NCI-H2081 (cell line): ENCODE measurements around the gene ASTL.
A peak's percentile ranks its signal among the peaks of the same experiment; 100 is the strongest.
"Not testable (repeated sequence)": the region's sequence is repeated elsewhere in the genome, so short reads cannot be mapped to it uniquely, and the experiment has no call there.

Experiments
- DNase-seq, 2 experiments: peaks; one replicate each; lab custom pipeline; 2025; lab: John Stamatoyannopoulos, UW

ASTL gene

GRCh38 chr2:96098900-96099590, 39.3 kb downstream of the ASTL start:
- DNase-seq, result no peak

DNA sequence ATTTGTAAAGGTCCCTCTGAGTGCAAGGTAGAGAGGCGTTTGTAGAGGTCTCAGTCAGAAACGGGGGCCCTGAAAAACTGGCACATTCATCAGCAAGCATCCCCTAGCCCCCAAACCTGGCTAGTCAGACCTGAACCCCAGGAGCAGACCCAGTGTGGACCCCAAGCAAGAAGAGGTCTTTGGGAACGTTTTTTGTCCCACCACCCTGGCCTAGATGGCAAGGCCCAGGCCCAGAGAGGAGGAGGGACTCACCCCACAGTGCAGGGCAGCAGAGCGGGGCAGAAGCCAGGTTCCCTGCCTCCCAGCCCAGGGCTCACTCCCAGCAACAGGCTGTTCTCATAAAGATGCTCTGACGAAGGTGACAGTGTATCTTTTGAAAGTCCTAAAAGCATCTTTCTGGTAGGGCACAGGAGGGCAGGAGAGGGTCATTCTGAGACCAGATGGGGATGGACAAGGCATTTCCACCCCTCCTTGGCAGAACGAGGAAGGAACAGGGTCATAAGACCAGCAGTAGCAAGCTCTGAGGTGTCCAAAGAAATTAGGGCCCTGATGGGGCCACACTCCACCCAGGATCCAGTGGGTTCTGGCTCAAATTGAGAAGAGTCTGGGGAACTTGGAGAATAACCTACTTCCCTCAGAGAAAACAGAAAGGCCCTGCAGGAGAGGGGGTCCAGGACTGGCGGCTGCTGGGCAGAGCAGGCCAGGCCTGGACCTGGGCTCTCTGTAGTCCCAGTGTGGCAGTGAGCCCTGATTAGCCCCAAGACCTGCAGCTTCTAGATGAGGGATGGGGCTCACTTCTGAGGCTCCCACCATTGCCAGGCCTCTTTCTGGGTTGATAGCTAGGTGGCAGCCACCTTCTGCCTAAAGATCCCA, 40.1 kb downstream of the ASTL start:
- DNase-seq, result no peak

DNA sequence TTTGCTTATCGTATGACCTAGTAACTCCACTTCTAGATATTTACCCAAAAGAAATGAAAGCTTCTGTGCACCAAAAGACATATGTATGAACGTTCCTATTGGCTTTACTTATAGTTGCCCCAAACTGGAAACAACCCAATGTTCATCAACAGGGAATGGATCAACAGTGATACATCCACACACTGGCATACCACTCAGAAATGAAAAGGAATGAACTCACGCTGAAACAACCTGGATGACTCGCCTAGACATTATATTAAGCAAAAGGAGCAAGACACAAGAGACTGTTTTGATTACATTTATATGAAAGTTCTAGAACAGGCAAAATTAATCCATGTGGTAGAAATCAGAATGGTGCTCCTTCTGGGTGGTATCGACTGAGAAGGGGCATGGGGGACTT, 40.9 kb downstream of the ASTL start:
- DNase-seq, result no peak

DNA sequence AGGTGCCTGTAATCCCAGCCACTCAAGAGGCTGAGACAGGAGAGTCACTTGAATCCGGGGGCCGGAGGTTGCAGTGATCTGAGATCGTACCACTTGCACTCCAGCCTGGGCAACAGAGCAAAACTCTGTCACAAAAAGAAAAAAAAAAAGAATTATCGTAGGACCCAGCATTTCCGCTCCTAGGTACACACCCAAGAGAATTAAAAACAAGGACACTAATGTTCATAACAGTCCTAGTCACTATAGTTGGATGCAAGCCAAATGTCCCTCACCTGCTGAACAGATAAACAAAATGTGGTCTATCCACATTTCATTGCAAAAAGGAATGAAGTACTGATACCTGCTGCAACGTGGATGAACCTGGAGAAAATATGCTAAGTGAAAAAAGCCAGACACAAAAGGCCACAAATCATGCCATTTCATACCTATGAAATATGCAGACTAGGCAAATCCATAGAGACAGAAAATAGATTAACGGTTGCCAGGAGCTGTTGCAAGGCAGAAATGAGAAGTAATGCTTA, 43.1 kb downstream of the ASTL start:
- DNase-seq, result peak in 1 of 2 experiments; percentile 41

- DNase-seq, result no peak
Observed at GRCh38 chr2:96093528-96093927, 44.8 kb downstream of the ASTL start.

DNA sequence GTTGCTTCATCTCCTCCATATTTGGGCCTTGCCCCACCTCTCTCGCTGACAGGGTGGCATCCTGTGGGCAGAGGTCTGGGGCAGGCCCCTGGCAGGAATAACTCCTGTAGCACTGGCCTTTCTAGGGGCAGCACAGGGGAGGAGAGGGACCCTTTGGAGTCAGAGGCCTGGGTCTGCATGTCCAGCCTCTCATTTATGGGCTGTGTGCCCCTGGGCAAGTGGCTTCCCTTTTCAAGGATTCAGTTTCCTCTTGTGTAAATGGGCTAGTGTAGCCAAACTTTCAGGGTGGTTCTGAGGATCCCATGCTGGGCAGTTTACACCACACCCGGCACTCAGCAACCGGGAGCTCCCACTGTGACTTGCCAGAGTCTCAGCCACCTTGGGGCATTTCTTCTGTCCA, 45.4 kb downstream of the ASTL start:
- no peak for DNase-seq

- no peak for DNase-seq
Observed at GRCh38 chr2:96092573-96092877, 45.8 kb downstream of the ASTL start.

- DNase-seq, result peak; percentile 5 to 7
Observed at GRCh38 chr2:96091711-96092572, 46.4 kb downstream of the ASTL start.

- no peak for DNase-seq
Observed at GRCh38 chr2:96091141-96091710, 47.1 kb downstream of the ASTL start.

GRCh38 chr2:96090196-96090926, 47.9 kb downstream of the ASTL start:
- no peak for DNase-seq

DNA sequence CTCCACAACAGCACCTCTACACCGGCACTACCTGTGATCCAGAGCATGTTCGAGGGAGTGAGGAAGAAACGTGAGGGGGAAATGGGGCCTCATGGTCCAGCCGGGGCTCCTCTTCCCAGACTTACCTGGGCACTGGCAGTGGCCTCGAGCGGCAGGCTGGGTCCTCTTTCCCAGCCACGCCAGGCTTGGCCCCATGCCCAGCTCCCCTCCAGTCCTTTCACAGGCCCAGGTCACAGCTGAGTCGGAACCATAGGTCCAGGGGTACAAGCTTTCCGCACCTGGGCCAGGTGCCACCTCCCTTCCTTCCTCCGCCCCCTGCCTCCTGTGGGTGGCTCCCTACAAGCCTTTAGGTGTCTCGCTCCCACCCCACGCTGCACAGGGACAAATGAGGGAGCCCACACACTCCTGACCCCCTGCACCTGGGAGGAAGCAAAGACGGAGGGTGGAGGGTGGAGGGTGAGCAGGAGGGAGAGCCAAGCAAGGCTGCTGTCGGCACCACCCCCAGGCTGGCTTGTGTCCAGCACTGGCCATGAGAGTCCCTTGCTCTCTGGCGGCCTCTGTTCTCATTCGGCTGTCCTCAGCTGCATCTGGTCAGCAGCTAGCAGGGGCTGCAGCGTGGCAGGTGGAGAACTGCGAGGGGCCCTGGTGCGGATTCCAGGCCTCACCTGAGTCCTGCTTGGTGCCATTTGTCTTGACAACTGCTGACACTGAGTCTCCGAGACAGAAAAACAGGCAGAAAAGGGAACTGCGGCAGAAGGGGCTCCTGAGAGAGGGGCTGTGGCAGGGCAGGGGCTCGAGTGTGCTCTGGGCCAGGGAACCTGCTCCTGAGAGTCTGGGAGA, 48.7 kb downstream of the ASTL start:
- DNase-seq, result no peak

DNA sequence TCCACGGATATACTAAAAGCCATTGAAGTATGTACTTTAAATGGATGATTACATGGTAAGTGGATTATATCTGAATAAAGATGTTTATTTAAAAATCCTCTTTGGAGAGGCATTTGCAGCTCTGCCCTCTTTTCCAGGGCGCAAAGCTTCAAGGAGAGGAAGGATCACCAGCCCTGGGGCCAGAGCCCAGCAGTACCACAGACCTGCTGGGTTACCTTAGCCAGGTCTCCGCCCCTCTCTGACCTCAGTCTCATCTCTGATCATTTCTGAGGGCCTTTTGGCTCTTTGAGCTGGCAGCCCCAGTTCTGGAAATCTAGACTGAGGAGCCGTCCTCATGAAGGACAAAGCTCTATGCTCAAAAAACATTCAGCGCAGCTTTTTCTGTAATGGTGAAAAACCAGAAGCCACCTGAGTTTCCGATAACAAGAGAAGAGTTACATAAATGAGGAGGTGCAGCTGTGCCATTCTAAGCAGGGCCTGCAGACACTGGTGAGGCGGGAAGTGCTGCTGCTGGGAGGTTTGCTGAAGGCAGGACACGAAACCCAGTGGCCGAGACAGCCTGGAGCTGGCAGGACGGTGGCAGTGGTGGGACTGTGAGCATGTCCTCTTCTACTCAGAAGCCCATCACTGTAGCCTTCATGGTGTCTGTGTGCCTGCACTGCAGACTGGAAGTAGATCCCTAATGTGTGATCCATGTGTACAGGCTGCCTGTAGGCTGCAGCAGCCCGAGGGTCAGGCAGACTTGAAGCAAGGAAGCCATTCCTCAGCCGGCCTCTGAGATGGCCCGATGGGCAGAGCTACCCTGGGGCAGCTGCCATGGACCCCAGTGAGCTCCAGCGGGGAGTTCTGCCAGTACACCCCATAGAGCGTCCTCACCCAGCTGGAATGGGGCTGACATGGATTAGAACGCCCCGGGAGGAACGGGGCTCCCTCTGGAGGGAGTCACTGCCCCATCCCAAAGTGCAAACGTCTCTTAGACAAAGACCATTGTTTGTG, 49.7 kb downstream of the ASTL start:
- no peak for DNase-seq

GRCh38 chr2:96087130-96087529, 51.2 kb downstream of the ASTL start:
- no peak for DNase-seq

DNA sequence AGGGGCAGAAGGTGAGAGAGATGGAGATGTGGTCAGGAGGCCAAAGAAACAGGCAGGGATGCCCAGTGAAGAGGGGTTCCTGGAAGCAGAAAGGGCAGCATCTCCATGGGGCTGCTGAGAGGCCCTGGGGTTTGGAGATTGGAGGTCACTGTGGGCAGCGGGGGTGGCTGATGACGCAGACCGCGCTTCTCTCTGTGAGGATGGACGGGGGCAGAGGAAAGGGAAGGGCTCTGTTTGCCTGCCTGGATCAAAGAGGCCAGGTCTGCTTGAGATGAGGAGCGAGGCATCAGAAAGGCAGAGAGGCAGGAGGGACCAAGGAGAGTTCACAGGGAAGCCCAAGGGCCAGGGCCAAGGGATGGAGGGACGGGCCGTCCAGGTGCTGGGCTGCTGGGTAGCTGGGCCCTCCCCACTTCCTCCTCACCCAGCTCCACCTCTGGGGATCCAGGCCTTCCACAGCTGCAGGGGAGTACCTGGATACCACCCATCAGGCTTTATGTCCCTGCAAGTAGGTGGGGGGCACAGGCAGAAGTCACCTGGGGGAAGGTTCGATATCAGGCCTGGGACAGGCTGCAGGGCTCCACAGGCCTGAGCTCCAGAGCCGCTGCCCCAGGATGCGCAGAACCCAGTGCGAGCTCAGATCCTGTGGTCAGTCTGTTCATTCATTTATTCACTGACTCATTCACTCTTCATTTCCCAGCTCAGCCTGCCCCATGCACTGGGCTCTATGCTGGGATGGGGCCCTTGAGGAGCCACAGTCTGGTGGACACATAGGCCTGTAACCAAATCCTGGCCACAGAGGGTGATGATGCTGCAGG, 52.6 kb downstream of the ASTL start:
- DNase-seq, result no peak

DNA sequence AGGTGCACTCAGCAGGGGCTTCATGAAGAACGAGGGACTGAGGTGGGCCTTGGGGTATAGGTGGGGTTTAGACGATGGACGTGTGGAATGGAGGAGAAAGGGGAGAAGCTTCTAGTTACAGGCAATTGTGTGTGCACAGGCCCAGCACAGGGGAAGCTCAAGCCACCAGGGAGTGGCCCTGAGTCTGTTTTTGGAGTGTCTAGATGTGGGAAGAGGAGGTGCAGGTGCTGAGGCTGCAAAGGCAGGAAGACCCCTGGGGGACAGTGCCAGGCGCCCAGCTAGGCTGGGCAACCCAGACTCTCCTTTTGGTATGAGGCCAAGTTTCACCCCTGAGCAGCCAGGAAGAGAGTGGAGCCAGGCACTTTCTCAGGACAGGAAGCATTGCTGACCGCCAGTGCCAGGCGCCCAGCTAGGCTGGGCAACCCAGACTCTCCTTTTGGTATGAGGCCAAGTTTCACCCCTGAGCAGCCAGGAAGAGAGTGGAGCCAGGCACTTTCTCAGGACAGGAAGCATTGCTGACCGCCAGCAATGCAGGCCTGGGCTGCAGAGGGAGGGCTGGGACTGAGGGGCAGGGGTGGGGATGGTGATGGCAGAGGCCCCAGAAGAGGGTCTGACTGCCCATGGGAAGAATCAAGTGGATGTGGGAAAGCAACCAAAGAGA, 53.3 kb downstream of the ASTL start:
- not testable (repeated sequence) for DNase-seq

DNA sequence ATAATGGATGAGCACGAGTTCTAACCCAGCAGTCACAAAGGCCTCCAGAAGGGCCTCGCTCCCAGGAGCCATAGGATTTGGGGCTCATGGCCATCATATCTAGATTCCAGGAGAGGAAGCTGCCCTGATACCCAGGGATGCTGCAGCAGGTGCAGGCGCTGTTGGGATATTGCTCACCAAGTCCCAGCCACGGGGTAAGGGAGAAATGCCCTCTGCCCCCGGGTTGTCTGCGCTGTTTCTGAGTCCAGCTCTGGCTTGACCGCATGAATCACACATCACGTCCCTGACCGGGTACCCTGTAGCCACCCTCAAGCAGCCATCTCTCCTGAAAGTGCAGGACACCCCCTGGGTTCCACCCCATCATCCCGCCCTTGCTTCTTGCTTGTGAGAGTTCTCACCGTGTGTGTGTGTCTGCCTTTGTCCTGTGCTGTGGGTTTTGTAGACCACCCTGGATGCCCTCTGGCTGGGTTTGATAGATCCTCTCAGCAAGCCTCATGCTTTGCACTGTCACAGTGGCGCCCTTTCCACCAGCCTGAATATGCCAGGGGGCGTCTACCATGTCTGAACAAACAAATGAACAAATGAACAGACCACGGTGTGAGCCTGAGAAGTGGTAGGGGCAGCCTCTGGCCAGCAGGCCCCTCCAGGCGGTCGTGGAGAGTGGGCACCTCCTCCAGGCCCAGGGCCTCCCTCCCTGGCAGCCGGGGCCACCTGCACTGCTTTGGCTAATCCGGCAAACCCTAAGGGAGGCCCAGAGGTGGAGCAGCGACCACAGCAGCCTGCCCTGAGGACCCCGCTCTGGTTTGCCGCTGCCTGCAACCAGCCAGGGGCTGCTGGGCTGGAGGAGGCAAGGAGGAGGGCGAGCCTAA, 54.1 kb downstream of the ASTL start:
- DNase-seq, result no peak
